HG03159 (cell line): Measurements from ENCODE around the gene ZNF668.
"Not testable (repeated sequence)": the region's sequence is repeated elsewhere in the genome, so short reads cannot be mapped to it uniquely, and the experiment has no call there.

Experiments
- ATAC-seq: cut with Tn5 transposase; IDR thresholded peaks from one replicate; pipeline ENCODE4 v1.9.1; 2021; ENCODE audit warnings: mild to moderate bottlenecking, moderate library complexity; ENCODE audit not compliant: unreplicated experiment

The ZNF668 gene

GRCh38 chr16:31016018-31016417 lies 58.0 kb downstream of the ZNF668 start:
- ATAC-seq: no peak

DNA sequence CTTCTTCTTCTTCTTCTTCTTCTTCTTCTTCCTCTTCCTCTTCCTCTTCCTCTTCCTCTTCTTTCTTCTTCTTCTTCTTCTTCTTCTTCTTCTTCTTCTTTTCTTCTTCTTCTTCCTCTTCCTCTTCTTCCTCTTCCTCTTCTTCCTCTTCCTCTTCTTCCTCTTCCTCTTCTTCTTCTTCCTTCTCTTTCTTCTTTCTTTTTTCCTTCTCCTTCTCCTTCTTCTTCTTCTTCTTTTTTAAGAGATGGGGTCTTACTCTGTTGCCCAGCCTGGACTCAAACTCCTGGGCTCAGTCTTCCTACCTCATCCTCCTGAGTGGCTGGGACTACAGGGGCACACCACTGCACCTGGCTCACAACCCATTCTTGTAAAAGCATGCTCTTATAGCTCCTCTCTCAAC lies 60.7 kb downstream of the ZNF668 start:
- ATAC-seq: not testable (repeated sequence)

- ATAC-seq: not testable (repeated sequence)
These were observed 62.2 kb downstream of the ZNF668 start for GRCh38 chr16:31011815-31012214.
